ENCODE data around the gene RNF208. TPM values are rescaled to one million over a fixed set of nuclear protein-coding genes. Genes with fewer than 3 reads are reported as not detected.

RNF208 gene
- total and polyA plus RNA-seq, 9 of the 15 experiments (the other 6 are each of a cell fraction or from before 2014, with no cell fraction given): 0.15 to 6.9 (median 0.50) TPM; not detected in 2

DNA sequence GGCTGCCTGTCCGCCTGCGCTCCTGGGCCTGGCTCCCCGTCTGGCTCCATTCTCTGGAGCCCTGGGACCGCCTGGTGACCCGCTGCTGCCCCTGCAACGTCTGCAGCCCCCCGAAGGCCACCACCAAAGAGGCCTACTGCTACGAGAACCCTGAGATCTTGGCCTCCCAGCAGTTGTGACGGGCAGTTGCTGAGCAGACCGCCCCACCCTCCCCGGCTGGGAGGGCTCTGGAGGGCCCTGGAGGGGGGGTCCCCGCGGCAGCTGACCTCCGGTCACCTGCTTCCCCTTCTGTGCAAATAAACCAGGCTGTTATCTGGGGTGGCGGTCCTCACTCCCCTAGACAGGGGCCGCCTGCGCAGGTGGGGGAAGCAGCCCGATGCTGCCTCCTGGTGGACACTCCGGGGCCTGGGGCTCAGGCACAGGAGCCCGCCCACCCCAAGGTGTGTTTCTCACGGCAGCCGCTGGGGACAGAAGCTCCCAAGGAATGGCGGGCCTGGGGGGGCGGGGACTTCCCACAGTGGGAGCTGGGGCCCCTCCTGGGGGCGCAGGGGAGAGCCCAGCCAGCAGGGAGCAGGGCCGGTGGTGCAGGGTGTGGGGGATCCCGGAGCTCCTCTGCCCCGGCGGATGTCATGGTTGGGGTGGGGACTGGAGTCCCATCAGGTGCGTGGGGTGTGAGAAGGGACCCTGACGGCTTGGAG, 14.3 kb upstream of the RNF208 start:
- H3K9me1 ChIP-seq (ENCODE audit: control insufficient read depth, insufficient read depth, low read length): peaks cover 4% of the 10 kb centered on the region
- no peak overlapping the region for H3K4me3 ChIP-seq
- no peaks in the 10 kb centered on the region for H3K9me3 ChIP-seq (replicated peaks; ENCODE audit: control insufficient read depth, insufficient read depth, low read depth, low read length)
- H3K27ac ChIP-seq (ENCODE audit: extremely low read depth, low read depth, low read length): peak overlapping the region; percentile 42
- WGBS (ENCODE audit: insufficient coverage, low coverage, missing lambda C conversion rate): 7% methylated on average over 14 of the region's 31 CpGs
- FAIRE-seq (peak; percentile 95), ATAC-seq (peak; percentile 73), DNase-seq (ENCODE audit: extremely low read depth in 1 of 4, low spot score in 3 of 4) (peak; percentile 91 to 97 (median 94))
- peaks cover 30% of the 10 kb centered on the region for H3K79me2 ChIP-seq (ENCODE audit: control insufficient read depth, insufficient read depth, low read length)
- POLR2A ChIA-PET: interaction anchor here (0.6 to 1.3 kb wide), 5 partner anchors 41 to 233 kb away, joined by 3 to 5 read pairs (median 4); partner anchors contain the start of gene TOR4A
- H4K20me1 ChIP-seq (replicated peaks; ENCODE audit: control insufficient read depth, insufficient read depth, low read length): no peaks in the 10 kb centered on the region
- peak overlapping the region; percentile 40 for H3K4me2 ChIP-seq (ENCODE audit: insufficient read depth, low read length)
- in situ Hi-C loops (cut with MboI): loop anchor here (25.0 kb wide), 1 partner anchor 449 kb away; the partner anchor contains the start of genes CCDC183 and TMEM141
- H3K9ac ChIP-seq (ENCODE audit: insufficient read depth in 1 of 2, low read depth in 2 of 2, low read length in 2 of 2): peak overlapping the region; percentile 9 to 88; a peak in 2 of 4 replicates
- BruUV-seq (replicated peaks): no TSS peak
- no peaks in the 10 kb centered on the region for H3K27me3 ChIP-seq (ENCODE audit: control insufficient read depth in 2 of 2, insufficient read depth in 2 of 2, low read length in 2 of 2)
- H3K4me1 ChIP-seq (replicated peaks in 1 of 2; ENCODE audit: control insufficient read depth in 2 of 2, insufficient read depth in 2 of 2, low read length in 2 of 2): peaks cover 16 to 92% of the 10 kb centered on the region in 2 experiments
- no peak overlapping the region for H2AFZ ChIP-seq (ENCODE audit: low read depth, low read length)
- H3K36me3 ChIP-seq (ENCODE audit: control insufficient read depth, insufficient read depth, low read length): peaks cover 4% of the 10 kb centered on the region; the same call in 1 of the 3 replicates
- CTCF ChIA-PET (ENCODE audit: low intra/inter-chr PET ratio): interaction anchor here (0.6 to 1.6 kb wide), 7 partner anchors 19 to 207 kb away, joined by 3 to 11 read pairs (median 4); partner anchors contain the start of genes ANAPC2, NELFB, NPDC1 and SSNA1
- intact Hi-C loops (cut with micrococcal nuclease): no loop called here
- TF ChIP-seq, protein P1, sequence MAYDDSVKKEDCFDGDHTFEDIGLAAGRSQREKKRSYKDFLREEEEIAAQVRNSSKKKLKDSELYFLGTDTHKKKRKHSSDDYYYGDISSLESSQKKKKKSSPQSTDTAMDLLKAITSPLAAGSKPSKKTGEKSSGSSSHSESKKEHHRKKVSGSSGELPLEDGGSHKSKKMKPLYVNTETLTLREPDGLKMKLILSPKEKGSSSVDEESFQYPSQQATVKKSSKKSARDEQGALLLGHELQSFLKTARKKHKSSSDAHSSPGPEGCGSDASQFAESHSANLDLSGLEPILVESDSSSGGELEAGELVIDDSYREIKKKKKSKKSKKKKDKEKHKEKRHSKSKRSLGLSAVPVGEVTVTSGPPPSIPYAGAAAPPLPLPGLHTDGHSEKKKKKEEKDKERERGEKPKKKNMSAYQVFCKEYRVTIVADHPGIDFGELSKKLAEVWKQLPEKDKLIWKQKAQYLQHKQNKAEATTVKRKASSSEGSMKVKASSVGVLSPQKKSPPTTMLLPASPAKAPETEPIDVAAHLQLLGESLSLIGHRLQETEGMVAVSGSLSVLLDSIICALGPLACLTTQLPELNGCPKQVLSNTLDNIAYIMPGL (CRISPR knock-in tag; IDR thresholded peaks at IDR 0.05): peak; percentile 43
- TF ChIP-seq NRF1 (conservative IDR thresholded peaks at IDR 0.05 in 1 of 2, IDR thresholded peaks at IDR 0.05 in 1 of 2): peak; percentile 89 to 91
- TF ChIP-seq FOXA3 (CRISPR knock-in tag; conservative IDR thresholded peaks at IDR 0.05 in 1 of 2, IDR thresholded peaks at IDR 0.05 in 1 of 2): peak; percentile 97 to 99
- TF ChIP-seq, protein P2, sequence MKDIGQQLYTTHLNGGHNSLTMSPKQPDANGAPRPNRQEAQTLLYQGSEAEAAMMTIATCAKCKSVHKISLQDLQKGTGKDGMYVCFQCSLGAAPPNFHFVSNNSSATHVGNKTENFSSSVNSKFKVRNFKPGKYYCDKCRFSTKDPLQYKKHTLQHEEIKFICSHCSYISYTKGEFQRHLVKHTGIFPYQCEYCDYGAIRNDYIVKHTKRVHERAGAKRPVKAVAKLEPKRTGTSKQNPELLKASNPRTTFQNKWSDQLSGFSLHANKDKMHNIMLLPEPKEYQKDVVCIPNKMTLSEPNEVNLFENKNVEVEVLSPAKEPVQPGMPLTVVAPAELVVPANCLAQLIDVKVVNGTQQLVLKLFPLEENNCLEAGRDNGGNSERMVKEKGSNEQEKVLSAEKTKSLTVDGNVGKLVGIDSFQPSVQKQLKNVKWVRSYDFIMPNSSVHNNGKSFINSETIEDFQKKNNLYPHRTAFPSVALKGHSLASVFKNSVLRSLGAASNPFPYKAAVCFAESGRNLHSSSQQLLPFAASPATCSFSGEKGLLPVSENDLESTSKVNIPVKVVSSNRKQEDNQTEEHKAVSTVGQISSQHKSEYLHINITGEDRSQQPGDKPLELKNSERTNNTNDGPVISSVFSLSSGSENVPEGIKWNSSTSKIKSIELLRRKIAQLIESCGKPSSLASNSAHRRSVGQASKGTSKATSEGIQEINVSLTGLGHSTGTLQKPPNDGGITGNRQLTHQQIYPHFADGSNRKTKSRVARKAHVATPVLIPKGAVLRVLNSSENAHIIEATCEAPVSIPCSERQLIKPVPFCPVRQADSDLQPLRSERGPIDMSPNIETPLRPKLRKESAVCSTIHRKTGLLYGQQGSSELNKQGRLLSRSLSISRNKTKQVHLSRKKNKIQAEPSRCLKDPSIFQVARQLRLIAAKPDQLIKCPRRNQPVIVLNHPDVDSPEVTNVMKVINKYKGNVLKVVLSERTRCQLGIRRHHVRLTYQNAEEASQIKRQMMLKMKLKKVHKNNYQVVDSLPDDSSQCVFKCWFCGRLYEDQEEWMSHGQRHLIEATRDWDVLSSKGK (CRISPR knock-in tag; IDR thresholded peaks at IDR 0.05): no peak
- peak; percentile 82 for TF ChIP-seq EGR1 (conservative IDR thresholded peaks at IDR 0.05)
- TF ChIP-seq POLR2AphosphoS5 (IDR thresholded peaks at IDR 0.05; ENCODE audit: control insufficient read depth, insufficient read depth, low read depth, low read length): peak; percentile 62
- no peak for TF ChIP-seq SIRT6 (IDR thresholded peaks at IDR 0.05; ENCODE audit: low read depth, low read length)
- TF ChIP-seq, protein P3, sequence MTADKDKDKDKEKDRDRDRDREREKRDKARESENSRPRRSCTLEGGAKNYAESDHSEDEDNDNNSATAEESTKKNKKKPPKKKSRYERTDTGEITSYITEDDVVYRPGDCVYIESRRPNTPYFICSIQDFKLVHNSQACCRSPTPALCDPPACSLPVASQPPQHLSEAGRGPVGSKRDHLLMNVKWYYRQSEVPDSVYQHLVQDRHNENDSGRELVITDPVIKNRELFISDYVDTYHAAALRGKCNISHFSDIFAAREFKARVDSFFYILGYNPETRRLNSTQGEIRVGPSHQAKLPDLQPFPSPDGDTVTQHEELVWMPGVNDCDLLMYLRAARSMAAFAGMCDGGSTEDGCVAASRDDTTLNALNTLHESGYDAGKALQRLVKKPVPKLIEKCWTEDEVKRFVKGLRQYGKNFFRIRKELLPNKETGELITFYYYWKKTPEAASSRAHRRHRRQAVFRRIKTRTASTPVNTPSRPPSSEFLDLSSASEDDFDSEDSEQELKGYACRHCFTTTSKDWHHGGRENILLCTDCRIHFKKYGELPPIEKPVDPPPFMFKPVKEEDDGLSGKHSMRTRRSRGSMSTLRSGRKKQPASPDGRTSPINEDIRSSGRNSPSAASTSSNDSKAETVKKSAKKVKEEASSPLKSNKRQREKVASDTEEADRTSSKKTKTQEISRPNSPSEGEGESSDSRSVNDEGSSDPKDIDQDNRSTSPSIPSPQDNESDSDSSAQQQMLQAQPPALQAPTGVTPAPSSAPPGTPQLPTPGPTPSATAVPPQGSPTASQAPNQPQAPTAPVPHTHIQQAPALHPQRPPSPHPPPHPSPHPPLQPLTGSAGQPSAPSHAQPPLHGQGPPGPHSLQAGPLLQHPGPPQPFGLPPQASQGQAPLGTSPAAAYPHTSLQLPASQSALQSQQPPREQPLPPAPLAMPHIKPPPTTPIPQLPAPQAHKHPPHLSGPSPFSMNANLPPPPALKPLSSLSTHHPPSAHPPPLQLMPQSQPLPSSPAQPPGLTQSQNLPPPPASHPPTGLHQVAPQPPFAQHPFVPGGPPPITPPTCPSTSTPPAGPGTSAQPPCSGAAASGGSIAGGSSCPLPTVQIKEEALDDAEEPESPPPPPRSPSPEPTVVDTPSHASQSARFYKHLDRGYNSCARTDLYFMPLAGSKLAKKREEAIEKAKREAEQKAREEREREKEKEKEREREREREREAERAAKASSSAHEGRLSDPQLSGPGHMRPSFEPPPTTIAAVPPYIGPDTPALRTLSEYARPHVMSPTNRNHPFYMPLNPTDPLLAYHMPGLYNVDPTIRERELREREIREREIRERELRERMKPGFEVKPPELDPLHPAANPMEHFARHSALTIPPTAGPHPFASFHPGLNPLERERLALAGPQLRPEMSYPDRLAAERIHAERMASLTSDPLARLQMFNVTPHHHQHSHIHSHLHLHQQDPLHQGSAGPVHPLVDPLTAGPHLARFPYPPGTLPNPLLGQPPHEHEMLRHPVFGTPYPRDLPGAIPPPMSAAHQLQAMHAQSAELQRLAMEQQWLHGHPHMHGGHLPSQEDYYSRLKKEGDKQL (CRISPR knock-in tag; IDR thresholded peaks at IDR 0.05; ENCODE audit: borderline replicate concordance): 0 out of 2 replicates have a peak, but pooled peaks have one; percentile 32

Data from K562 (cell line).